Fibroblast of upper back skin (primary cell): Measurements from ENCODE around the gene POU6F2.

Source experiments
- DNase-seq: peaks from one replicate; pipeline ENCODE4 v3.0.0-alpha.2; 2013

The POU6F2 gene

DNA sequence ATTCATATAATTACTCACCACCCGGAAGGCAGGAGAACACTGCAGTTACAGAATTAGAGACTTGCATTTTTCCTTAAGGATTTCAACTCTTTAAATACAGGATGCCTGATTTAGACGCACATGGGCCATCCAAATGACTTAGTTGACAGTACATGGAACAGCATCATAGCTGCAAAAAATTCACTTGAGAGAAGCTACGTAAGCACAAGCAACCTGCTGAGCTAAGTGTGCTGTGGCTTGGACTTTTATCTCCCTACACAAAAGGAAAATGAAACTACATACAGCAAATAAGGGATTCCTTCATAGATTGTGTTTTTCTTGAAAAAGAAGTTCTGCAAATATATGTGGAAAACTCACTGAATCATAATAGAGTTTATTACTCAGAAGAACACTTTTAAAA is 152.6 kb downstream of the POU6F2 start:
- DNase-seq: no peak

DNA sequence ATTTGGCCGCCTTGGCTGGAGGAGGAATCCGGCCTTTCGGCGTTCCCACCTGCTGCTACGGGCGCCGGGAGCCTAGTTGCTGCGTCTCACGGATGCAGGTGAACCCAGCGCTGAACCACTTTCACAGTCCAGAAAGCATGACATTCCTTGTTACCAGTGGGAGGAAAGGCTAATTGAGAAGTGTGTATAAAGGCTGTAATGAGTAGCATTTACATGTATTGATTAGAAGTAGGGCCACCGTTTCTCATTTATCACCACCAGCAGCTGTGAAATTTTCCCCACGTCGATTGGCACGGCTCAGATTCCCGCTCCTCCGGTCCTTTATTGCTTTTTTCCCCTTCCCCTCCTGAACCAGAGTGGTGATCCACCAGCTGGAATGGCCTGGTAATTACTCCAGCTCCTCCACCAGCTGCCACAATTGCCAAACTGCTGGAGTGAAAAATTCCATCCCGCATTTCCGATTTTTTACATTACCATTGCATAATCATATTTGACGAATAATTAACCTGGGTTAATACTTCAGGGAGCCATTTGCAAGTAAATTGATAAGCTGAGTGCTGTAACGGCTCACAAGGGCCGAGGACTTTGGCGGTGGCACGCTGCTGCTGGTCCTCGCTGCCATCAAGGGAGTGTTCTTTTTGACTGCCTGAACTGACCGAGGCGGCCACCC is 153.3 kb downstream of the POU6F2 start:
- DNase-seq: no peak

- no peak for DNase-seq
These were observed 154.6 kb downstream of the POU6F2 start for GRCh38 chr7:39132306-39132705.

- no peak for DNase-seq
These were observed 155.4 kb downstream of the POU6F2 start for GRCh38 chr7:39133088-39133487.

DNA sequence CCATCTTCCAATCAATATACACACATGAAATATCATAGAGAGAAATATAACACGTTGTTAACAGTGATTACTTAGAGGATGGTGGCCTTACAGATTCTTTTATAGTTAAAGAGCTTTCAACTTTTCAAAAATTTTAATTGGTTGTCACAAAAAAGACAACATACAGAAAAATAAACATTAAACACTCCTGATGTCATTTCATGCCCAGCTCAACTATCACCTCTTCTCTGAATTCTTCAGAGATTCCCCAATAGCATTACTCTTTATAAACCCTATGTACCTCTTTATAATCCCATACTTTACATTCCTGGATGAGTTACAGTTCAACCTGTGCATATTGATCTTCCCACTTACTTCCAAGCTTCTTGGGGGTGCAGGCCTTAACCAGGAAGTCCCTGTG is 159.8 kb downstream of the POU6F2 start:
- DNase-seq: no peak

DNA sequence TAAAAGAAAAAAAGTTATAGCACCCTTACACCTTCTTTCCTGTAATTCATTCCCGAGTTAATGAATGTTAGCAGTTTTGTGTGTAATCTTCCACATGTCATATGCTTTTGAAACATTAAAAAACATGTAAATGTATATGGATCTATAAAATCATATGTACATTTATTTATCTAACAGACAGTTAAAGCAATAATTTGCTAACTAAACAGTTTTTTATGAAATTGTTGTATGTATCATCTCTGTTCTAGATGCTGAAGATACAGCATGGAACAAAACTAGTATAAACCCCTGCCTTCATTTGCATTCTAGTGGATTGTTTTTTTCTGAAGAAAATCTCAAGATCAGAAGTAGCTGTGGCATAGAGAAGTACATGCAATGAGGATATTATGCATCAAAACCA is 165.0 kb downstream of the POU6F2 start:
- no peak for DNase-seq

DNA sequence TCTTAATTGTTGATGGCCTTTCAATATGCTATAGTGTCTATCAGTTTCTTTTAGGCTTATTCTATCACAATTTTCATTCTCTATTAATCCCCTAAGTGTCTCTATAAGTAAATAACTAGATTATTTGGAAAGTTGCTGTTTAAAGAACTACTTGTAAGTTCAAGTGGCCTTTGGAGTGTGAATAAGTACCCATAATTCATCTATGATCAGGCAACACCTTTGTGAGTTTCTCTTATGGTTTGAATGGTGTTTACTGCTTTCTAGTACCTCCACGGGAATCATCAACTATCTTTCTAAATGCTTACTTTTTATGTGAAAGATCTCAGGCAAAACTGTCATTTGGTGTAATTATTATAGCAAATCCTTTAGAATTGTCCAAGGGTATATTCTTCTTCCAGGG is 166.7 kb downstream of the POU6F2 start:
- no peak for DNase-seq

DNA sequence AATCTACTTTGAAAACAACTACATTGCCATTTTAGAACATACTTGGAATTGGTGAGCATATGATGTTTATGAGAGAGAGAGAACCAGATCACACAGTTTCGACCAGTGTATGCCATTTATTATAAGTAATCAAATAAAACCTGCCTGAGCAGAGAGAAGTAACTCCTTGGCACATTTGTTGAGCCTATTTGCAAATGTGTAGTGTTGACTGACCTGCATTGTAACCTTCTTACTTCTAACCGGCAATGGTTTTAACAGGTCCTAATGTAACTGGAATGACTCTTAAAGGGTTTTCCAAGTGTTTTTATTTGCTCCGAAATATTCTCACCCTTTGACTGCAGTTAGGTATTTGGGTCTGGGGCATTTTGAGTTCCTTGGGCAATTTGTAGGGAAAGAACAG is 167.6 kb downstream of the POU6F2 start:
- no peak for DNase-seq

GRCh38 chr7:39145935-39146334 is 168.2 kb downstream of the POU6F2 start:
- no peak for DNase-seq

GRCh38 chr7:39152701-39153100 is 175.0 kb downstream of the POU6F2 start:
- no peak for DNase-seq

- no peak for DNase-seq
These were observed 175.4 kb downstream of the POU6F2 start for GRCh38 chr7:39153113-39153512.

DNA sequence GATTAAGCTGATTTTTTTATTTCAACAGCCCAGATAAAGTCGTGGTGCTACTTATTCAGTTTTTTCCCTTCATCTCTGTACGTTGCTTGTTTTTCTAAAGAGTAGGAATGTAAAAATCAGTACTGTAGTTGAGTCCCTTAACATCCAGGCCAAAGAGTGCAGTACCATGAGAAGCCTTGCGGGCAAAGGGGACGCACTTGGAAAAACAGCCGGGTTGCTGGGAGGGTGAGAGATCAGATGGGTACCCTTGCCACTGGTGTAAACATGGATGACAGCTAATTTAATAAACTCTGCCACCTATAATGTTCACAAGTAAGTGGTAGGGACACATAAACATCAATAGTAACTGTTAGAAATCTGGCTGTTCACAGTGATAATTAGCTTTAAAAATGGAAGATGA is 175.9 kb downstream of the POU6F2 start:
- DNase-seq: no peak

DNA sequence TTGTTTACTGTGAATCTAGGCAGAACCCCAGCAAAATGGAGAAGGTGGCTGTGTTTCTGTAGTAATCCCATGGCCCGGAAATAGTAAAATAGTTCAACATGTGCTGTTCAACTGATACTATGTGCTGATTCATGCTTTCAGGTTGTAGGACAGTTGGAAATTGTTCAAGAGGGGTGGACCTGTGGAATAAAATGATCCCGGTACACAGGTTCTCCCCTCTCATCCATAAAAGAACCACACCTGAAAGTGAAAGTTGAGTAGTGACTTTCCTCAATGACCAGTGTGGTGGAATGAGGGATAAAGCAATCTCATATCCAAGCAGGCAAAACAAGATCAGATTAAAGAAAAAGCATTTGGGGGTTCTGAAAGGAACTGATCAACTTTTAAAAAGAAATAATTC is 177.1 kb downstream of the POU6F2 start:
- DNase-seq: no peak

DNA sequence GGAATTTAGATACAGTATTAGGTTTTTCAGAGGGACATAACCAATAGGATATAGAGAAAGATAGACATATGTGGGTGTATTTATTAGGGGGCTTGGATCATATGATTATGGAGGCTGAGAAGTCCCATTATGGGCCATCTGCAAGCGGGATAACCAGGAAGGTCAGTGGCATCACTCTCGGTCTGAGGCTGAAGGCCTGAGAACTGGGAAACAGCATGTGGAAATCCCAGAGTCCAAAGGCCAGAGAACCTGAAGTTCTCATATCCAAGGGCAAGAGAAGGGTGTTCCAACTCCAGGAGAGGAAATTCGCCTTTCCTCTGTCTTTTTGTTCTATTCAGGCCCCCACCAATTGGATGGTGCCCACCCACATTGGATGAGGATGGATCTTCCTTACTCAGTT is 180.7 kb downstream of the POU6F2 start:
- no peak for DNase-seq

DNA sequence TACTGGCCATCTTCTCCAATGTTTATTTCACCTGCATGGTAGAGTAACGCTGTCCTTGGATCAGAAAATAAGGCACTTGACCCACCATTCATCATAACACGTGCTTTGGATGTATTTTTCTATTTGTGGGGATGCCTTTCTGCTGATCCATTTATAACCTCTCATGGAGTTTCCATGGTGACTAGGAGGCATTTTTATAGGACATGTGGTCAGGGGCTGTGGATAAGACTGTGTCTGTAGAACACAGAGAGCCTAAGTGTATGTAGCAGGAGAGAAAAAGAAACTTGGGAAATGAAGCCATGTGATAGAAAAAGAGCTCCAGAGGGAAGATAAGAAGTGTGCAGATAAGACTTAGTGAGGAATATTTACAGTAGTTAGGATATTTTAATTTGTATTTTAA is 184.2 kb downstream of the POU6F2 start:
- DNase-seq: no peak

GRCh38 chr7:39164887-39165286 is 187.2 kb downstream of the POU6F2 start:
- DNase-seq: no peak

GRCh38 chr7:39168403-39169098 is 190.8 kb downstream of the POU6F2 start:
- DNase-seq: no peak

DNA sequence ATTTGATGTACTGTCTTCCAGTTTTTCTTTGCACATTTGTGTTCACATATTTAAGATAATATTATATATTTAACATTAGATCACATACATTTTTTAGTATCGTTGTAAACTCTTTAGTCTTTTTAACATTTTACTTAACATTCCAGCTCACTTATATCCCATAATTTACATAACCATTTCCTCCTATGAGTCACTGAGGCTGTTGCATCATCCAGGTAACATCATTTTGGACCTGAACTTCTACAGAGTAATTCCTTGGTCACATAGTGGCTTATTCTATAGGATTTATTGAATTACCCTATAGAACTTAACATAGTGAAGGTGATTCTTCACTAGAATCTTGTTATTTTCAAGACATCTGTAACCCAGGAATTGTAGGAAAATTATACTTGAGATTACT is 194.4 kb downstream of the POU6F2 start:
- DNase-seq: no peak

GRCh38 chr7:39181398-39181797 is 203.7 kb downstream of the POU6F2 start:
- DNase-seq: no peak

GRCh38 chr7:39183796-39184195 is 206.1 kb downstream of the POU6F2 start:
- DNase-seq: no peak

DNA sequence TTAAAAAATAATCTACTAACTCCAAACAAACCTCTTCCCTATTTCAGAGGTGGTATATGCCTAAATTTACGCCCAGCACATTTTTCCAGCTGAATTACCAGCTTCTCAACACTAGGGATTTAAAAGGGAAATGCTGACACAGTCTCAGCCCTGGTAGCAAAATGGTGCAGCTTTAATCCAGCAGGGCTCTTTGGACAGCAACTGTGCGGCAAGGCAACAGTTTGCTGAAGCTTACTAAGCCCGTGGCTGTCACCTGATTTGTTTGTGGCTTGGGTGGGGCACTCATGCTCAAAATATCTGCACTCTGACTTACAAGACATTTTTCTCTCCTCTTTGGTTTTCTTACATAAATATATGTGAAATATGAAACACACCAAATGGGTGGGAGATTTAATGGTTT is 206.7 kb downstream of the POU6F2 start:
- DNase-seq: no peak

DNA sequence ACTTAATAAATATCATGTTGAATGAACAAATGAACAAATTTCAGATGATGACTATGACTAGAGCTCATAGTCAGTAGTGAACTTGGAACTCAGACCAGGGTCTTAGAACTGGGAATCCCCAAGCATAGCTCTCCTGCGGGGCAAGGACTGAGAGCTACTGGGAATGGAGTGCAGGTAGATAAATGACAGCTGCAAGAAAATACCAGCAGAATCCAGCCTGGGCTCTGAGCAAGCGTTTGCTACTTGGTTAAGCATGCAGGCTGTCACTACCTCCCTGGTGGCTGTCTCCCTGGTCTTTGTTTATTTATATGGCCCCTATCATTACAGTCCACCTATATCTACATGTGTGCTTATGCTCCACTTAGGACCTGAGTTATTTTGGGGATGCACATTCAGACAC is 208.4 kb downstream of the POU6F2 start:
- no peak for DNase-seq

DNA sequence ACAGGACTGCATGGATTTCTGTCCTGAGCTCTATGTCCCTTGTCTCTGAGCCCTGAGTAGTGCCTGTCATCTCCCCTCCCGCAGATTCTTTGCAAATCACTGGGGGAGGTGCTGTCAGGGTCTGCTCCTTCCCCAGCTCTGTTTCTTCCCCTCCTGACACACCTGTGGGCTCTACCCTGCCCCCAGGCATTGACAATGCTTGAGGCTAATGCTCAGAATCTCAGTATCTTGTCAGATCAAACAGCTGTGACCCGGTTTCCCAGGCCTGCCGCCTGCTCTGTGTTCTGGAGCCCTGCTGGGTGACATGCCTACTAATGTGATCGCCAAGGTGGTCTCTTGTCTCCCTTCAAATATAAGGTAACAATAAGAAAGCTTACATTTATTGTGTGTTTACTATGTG is 209.0 kb downstream of the POU6F2 start:
- DNase-seq: no peak

DNA sequence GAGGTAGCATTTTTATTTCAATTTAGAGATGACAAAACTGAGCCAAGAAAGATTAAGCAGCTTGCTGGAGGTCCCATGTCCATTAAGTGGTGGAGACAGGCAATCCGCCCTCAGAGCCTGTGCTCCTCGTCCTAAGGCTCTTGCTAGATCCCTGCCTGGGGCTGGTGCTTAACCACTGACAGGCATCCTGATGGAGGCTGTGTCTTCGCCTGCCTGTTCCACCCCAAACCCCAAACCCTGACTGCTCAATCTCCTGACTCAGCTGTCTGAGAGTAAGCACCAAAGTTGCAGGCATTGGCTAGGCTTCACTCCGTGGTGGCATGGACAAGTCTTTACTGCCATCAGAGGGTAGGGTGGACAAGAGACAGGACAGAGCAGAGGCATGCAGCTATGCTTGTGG is 209.4 kb downstream of the POU6F2 start:
- no peak for DNase-seq

DNA sequence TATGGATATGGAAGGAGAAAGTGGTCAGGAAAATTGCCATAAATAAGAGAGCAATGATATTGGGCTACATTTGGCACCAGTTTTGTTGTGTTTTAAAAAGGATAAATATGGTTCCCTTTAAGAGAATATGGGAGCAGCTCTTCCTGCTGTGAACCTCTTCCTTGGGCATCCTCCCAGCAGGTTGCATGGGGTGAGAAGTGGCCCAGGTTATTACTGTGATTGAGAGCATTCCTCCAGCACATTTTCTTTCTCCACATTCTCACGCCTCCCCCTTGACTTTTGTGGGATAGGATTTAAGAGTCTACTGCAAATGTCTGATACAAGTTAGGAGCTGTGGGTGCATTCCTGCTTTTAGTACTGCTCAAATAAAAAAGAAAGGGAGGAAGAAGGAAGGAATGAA is 214.8 kb downstream of the POU6F2 start:
- no peak for DNase-seq
